ENCODE measurements around the gene PDE7B. TPM values are rescaled to one million over a fixed set of nuclear protein-coding genes. Genes with fewer than 3 reads are reported as not detected.

Gene PDE7B
- total and polyA plus RNA-seq, 2 of the 4 experiments (the other 2 are of a cell fraction), result 7.8 to 12.4 TPM

GRCh38 chr6:136181861-136182260, 330.4 kb downstream of the PDE7B start:
- WGBS, 2 experiments (ENCODE audit: extremely low coverage in 2 of 2, insufficient read length in 1 of 2), result no CpG with 5 or more reads among the region's 1 CpG
- Histone ChIP-seq H3K18ac (ENCODE audit: low read depth, low read length) (no peak overlapping the region), H4K91ac (ENCODE audit: insufficient read depth, low read depth, low read length) (no peak overlapping the region), H3K4me1 (ENCODE audit: control insufficient read depth, insufficient read depth, low read length) (no peaks in the 10 kb centered on the region; the same call in 1 of the 2 replicates), H3K27ac (ENCODE audit: insufficient read depth, low read length) (no peak overlapping the region), H3K9me3 (ENCODE audit: control insufficient read depth, insufficient read depth, low read length) (no peaks in the 10 kb centered on the region), H3K9ac (ENCODE audit: low read depth, low read length) (no peak overlapping the region), H4K5ac (ENCODE audit: low read depth, low read length) (no peak overlapping the region), H2AK9ac (replicated peaks; ENCODE audit: low read depth, low read length, poor library complexity) (no peak overlapping the region), H2BK20ac (ENCODE audit: low read depth, low read length) (no peak overlapping the region), H3K56ac (ENCODE audit: extremely low read depth, insufficient read depth, low read length) (no peak overlapping the region), H2AFZ (replicated peaks; ENCODE audit: low read length, poor library complexity) (no peak overlapping the region), H4K20me1 (ENCODE audit: insufficient read depth, low read length) (no peaks in the 10 kb centered on the region), H4K8ac (ENCODE audit: low read depth in 2 of 2, low read length in 2 of 2) (no peak overlapping the region), H2BK120ac (ENCODE audit: low read depth, low read length) (no peak overlapping the region), H2AK5ac (ENCODE audit: low read depth, low read length) (no peak overlapping the region), H3K4me3 (ENCODE audit: insufficient read depth, low read depth, low read length) (no peak overlapping the region), H3K79me1 (ENCODE audit: low read depth in 1 of 2, low read length in 2 of 2) (peaks cover 5 to 7% of the 10 kb centered on the region in 2 experiments; a peak in 2 of 4 replicates), H3K27me3 (ENCODE audit: control insufficient read depth, insufficient read depth, low read length) (no peaks in the 10 kb centered on the region), H2BK15ac (ENCODE audit: low read depth, low read length) (no peak overlapping the region), H3K4ac (ENCODE audit: low read depth, low read length) (no peak overlapping the region), H3K9me1 (ENCODE audit: insufficient read depth, low read length) (peaks cover 7% of the 10 kb centered on the region), H3K14ac (replicated peaks; ENCODE audit: low read depth, low read length) (no peak overlapping the region), H2BK5ac (ENCODE audit: low read depth, low read length, poor library complexity, severe bottlenecking) (no peak overlapping the region), H3K36me3 (ENCODE audit: control insufficient read depth, insufficient read depth, low read length) (peaks cover 49% of the 10 kb centered on the region), H3K23ac (ENCODE audit: low read depth, low read length) (no peak overlapping the region), H3K4me2 (ENCODE audit: low read depth, low read length) (no peak overlapping the region)
- intact Hi-C loops (cut with micrococcal nuclease), result no loop called here
- no peak for DNase-seq
- ChIA-PET POLR2A (ENCODE audit: unreplicated experiment) (no interaction called here), CTCF (no interaction called here)
- in situ Hi-C loops (cut with MboI; ENCODE audit: low sequenced_read_pairs), result no loop called here
- dilution Hi-C loops (cut with HindIII; ENCODE audit: low sequenced_read_pairs, unreplicated experiment), result no loop called here
- BruUV-seq (replicated peaks), result no TSS peak
- no peak for ATAC-seq (ENCODE audit: low read depth)
- TF ChIP-seq RAD21 (IDR thresholded peaks at IDR 0.05; ENCODE audit: low read length) (no peak), MXI1 (IDR thresholded peaks at IDR 0.05; ENCODE audit: borderline replicate concordance, low read depth, low read length) (no peak), NFE2L2 (IDR thresholded peaks at IDR 0.05; ENCODE audit: low read depth, low read length) (no peak), USF2 (IDR thresholded peaks at IDR 0.05; ENCODE audit: low read depth, low read length) (no peak), POLR2A (IDR thresholded peaks at IDR 0.05; ENCODE audit: low read depth, low read length) (no peak), MAZ (IDR thresholded peaks at IDR 0.05; ENCODE audit: borderline replicate concordance, low read depth, low read length) (no peak), CEBPB (IDR thresholded peaks at IDR 0.05; ENCODE audit: low read depth, low read length) (no peak), FOS (IDR thresholded peaks at IDR 0.05; ENCODE audit: low read depth, low read length) (no peak), RCOR1 (IDR thresholded peaks at IDR 0.05; ENCODE audit: insufficient replicate concordance, low read length) (no peak), CHD1 (IDR thresholded peaks at IDR 0.05; ENCODE audit: low read depth, low read length) (no peak), MAFK (IDR thresholded peaks at IDR 0.05; ENCODE audit: low read depth, low read length) (no peak), RFX5 (IDR thresholded peaks at IDR 0.05; ENCODE audit: low read depth, low read length) (no peak), ELK1 (IDR thresholded peaks at IDR 0.05; ENCODE audit: borderline replicate concordance, low read depth, low read length) (no peak), BHLHE40 (IDR thresholded peaks at IDR 0.05; ENCODE audit: low read depth, low read length) (no peak), CTCF (conservative IDR thresholded peaks at IDR 0.05; ENCODE audit: low read depth, low read length) (no peak), SMC3 (IDR thresholded peaks at IDR 0.05; ENCODE audit: low read depth, low read length) (no peak)
